ENCODE results near the gene SFT2D3.

The SFT2D3 gene

GRCh38 chr2:127701193-127701650 lies at the start of gene SFT2D3:
TSS of gene SFT2D3 (plus strand) at chr2:127701497. CDS start at chr2:127701529, 32 bp downstream.
- peak; percentile 92 for DNase-seq

GRCh38 chr2:127651971-127652550 lies 49.2 kb upstream of the SFT2D3 start:
- no peak for DNase-seq

DNA sequence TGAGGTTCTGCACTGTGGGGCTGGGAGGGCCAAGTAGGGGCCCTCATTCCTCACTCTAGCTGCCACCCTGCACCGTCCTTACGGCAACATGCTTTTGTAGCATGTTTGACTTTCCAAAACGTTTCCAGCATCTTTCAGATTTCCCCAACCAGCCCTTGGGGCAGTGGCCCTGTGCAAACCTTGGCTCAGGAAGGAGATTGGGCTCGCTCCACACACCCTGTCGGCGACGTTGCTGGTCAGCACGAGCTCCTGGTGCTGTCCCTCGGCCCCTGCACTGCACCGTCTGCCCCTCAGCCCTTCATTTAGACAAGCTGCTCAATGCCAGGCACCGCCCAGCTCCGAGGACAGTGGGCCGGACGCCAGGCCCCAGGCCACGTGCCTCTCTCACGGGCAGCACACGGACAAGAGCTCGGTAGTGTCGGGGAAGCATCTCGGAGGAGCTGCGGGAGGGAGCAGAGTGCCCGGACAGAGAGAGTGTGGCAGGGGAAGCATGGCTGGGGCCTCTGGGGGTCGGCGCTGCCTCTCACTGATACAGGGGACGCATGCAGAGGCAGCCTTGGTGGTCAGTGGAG lies 48.4 kb upstream of the SFT2D3 start:
- DNase-seq: no peak

DNA sequence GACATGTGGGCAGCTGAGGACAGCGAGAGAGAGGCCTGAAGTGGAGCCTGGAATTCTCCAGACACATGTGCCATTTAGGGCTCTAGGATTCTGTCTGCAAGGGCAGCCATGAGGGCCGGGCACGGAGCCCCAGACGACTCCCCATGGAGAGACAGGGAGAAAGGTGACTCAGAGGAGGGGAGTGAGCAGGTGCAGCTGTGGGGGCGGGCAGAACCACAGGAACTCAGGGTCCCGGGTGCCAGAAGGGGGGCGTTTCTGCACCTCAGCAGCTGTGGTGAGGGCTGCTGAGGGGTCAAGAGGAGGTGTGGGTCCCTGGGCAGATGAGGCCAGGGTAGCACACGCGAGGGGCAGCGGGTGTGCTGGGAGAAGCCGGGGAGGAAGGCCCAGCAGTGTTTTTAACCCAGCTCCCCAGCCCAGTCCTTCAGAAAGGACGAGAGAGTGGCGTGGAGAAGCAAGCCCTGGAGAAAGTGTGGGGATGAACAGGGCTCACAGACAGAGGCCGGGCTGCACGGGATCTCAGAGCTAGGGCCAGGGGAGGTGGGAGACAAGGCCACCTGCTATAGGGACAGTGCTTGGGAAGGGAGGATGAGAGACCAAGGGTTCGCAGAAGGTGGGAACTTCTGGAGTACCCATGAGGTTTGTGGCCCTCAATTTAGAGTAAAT lies 47.7 kb upstream of the SFT2D3 start:
- DNase-seq: no peak

DNA sequence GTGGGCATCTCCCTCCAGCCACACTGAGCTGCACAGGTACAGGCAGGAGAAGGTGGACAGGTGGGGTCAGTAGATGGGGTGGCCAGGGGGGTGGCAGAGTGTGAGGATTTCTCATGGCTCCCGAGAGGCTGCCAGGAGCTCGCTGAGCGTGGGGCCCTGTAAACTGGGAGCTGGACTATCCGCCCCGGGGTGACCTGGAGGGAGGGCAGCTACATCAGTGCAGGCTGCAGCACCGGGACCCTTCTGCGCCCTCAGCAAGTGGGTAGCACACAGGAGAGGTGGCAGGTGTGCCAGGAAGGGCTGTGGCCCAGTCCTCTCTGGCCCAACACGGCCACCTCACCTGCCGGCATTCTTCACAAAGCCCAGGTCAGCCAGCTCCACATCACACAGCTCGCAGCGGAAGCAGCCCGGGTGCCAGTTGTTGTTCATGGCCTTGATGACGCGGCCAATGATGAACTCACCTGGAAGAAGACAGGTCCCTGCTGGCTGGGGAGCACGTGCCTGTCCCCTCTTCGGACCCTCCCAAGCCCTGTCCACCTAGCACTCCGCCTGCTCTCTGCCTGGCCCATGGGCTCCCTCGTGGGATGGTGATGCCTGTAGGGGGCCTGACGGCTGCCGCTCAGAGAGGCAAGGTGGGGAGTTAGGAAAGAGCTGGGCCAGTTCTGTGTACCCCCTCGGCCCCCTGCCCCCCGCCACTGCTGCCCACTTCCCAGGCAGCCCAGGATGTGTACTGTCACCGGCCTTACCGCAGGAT lies 47.0 kb upstream of the SFT2D3 start:
- DNase-seq: no peak

DNA sequence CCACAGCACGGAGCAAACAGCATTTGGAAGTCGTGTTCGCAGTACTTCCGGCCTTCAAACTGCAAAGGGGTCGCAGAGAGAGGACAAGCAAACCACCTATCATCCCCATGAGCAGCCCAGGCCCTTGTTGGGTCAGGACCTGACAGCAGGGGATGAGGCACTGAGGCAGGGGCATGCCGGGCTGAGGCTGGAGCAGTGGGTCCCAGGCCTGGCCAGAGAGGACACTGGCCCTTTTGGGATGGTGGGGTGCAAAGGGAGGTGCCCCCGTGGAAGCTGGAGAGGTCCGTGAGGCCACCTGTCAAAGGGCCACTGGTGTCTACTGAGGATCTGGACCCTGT lies 46.5 kb upstream of the SFT2D3 start:
- no peak for DNase-seq

DNA sequence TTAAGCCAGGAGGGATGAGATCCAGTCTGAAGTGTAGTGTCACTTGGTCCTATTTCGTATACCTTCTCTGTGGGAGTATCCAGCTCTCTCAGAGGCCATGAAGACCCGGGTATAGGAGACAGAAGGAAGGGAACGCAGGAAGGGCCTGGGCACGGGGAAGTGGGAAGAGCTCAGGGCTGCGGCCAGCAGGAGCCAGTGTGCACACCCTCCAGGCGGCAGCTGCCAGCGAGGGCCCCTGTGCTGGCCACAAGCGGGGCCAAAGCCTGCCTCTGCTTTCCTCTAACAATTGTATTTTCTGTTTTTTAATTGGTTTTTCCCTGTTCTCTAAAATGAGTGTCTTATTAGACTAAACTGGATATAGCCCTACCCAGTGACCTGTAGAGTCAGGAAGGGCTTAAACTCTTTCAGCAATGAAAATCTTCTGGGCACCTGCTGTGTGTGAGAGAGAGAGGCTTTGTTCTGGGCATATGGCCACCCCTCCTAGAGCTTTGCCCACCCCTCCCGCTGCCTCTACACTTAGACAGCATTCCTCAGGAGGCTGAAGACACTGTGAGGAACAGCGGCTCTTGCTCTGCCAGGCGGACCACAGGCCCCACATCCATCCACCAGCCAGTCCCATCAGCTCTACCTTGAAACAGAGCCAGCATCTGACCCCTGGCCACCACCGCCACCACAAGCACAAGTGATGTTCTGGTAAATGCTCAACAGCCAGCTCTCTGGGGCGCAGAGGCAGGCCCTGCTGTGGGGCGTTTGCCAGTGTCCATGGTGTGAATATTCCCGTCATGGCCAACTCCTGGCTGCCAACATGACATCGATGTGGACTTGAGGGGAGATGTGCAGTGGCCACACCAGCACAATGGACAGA lies 45.9 kb upstream of the SFT2D3 start:
- no peak for DNase-seq

DNA sequence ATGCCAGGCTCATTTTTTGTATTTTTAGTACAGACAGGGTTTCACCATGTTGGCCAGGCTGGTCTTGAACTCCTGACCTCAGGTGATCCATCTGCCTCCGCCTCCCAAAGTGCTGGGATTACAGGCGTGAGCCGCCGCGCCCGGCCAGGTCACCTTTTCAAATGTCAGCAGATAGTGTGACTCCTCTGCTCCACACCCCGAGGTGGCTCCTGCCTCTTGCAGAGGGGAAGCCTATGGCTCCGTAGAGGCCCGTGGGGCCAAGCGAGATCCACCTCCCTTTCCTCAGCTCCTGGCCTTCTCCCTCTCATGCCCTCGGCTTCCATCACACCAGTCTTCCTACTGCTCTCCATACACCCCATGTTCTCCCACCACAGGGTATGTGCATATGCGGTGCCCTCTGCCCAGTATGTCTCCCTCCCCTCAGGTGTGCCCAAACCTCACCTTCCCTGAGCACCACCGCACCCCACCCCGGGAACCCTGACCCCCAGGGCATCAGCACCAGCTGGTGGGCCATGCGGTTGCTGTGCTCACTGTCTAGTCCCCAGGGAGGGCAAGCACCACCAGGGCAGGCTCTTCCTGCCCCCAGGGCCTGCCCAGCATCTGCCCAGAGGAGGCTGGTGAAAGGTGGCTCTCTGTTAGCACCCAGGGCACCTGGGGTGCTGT lies 44.6 kb upstream of the SFT2D3 start:
- DNase-seq: no peak

DNA sequence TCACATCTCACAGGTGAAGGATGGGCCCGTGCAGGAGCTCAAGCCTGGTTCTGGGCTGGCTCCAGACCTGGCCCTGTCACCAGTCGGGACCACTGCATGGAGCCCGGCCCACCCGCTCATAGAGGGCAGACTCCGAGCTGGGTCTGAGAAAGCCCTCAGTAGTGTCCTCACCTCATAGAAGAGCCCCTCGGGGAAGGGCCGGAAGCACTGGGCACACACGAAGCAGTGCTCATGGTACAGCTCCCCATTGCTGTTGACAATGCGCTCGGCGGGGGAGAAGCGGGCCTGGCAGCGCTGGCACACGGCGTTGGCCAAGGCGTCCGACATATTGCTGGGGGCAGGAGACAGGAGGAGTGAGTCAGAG lies 44.1 kb upstream of the SFT2D3 start:
- DNase-seq: no peak

DNA sequence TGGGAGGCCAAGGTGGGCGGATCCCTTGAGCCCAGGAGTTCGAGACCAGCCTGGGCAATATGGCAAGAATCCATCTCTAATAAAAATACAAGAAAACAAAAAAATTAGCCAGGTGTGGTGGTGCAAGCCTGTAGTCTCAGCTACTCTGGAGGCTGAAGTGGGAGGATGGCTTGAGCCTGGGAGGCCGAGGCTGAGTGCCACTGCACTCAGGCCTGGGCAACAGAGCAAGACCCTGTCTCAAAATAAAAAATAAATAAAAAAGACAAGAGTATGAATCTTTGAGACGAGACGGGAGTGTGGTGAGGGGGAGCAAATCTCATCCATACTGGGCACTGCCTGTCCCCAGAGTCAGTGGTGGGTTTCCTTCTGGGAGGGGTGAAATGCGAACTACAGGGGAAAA lies 43.2 kb upstream of the SFT2D3 start:
- no peak for DNase-seq

DNA sequence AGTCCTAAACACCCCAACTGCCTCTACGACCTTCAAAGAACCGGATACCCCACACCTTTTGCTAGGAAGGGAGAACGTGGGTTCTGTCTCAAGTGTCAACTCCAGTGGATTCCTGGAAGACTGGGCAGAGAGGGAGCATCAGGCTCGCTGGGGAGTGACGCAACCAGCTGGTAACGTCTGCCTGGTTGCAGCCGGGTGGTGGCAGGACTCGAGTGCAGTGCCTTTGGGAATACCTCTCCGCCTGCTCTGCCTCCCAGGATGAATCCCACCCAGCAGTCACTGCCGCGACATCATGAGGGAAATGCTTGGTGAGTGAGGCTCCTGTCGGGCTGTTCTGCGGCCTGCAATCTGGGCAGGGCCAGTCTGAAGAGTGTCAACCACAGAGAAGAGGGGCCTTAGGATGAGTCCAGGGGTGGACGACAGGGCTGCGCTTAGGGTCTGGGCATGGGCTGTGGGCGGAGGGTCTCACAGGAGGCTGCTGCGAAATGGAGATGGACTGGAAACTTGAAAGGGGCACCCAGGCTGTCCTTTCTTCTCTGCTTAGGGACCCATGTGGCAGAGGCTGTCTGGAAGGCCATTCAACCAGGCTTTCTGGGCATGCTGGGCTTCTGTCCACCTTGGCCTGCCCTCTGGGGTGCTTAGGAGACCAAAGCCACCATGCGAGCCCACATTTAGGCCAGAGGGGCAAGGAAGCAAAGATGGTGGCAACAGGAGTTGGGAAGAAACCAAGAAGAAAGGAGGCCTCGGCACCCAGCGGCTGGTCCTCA lies 42.5 kb upstream of the SFT2D3 start:
- DNase-seq: no peak

DNA sequence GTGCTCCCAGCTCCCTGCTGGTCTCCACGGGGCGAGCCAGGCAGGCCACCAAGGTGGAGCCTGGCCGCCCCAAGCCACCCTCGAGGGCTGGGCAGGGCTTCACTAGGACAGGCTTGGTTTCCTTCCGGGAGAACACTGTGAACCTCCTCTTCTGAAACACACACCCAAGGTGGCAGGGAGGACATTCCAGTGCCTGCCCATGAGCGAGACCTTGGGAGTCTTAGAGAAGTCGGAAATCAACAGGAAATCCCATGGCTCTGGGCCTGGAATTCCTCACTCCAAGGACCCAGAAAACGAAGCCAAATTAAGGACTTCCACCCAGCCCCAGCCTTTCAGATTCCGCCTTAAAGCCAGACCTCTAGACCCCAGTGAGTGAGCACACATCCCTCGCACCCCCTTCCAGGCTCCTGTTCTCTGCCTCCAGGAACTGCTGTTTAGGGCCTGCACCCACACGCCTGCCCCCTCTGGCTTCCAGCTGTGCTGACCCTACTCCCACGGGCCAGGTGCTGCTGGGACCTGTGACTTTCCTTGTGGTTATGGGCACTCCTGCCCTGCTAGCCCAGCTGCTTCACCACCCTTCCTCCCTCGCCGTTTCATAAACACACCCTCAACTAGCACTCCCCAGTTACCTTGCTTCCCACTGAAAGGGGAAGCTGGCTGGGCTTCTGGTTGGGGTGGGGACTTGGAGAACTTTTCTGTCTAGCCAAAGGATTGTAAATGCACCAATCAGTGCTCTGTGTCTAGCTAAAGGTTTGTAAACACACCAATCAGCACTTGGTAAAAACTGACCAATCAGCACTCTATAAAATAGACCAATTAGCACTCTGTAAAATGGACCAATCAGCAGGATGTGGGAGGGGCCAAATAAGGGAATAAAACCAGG lies 41.6 kb upstream of the SFT2D3 start:
- DNase-seq: no peak

DNA sequence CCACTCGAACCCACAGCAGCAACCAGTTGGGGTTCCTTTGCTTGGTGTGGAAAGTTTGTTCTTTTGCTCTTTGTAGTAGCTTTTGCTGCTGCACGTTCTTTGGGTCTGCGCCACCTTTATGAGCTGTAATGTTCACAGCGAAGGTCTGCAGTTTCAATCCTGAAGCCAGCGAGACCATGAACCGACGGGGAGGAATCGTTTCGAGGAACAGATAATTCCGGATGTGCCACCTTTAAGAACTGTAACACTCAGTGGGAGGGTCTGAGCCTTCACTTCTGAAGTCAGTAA lies 41.1 kb upstream of the SFT2D3 start:
- no peak for DNase-seq

DNA sequence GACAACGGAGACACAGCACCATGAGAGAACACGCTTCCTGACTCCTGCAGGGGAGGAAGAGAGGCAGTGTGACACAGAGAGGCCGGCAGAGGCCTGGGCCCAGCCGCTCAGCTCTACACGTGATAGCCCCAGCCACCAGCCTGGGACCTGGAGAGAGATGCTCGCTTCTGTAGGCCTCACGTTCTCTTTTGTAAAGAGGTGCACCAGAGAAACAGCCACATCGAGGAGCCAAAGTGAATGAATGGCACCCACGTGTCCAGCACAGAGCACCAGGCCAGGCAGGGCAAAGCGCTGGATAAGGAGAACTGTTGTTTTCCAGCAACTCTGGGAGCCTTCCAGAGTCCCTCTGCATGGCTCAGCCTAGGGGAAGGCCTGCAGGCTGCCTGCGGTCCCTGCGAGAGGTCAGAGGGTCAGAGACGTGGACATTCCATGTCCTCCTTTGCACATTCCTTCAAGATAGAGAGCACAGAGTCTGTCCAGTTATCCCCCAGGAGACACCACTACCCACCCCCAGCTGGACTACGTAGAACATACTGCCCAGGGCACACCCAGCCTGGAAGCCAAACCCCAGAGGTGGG lies 40.1 kb upstream of the SFT2D3 start:
- DNase-seq: no peak

DNA sequence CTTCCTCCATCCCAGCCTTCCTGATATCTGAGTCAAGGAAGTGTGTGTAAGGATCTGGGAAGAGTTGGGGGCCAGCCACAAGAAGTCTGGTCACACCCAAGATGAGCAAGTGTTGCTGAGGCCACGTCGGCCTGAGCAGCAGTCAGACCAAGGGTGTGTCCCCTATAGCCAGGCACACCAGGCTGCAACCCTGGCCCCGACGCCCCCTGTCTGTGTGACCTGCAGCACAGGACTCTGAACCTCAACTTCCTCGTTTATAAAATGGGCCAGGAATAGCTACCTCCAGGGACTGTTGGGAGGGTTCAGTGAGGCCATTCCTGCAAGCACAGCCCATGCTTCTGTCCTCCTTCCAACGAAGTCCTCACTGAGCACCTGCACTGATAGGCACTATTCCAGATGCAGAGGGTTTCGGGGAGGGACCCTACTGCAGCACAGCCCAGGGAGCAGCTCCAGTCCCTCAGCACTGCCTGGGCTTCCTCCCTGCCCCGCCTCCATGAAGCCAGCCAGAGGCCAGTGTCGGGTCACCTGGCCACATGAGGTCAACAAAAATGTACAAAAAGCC lies 39.3 kb upstream of the SFT2D3 start:
- no peak for DNase-seq

GRCh38 chr2:127662937-127663565 lies 38.2 kb upstream of the SFT2D3 start:
- DNase-seq: no peak

DNA sequence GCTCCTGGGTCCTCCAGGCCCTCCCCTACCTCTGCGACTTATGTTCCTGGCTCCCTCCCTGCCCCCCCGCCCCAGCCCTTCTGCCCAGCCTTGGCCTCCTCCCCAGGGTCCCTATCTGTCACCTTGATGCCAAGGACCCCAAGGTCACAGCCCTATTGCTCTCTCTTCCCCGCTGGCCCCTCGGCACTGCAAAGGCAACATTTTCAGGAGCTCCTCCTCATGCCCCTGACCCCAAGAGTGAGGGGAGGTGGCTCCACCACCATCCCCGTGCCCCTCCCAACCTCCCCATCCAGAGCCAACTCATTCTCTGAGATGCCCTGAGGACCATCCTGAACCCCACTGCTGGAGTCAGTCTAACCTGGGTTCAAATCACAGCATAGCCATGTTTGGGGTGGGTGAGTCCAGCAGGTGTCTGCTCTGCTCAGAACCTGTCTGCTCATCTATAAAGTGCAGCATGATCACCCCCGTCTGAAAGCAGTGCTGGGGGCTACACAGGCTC lies 37.7 kb upstream of the SFT2D3 start:
- no peak for DNase-seq

- no peak for DNase-seq
Observed at GRCh38 chr2:127664065-127664894, 37.0 kb upstream of the SFT2D3 start.

GRCh38 chr2:127664895-127665225 lies 36.4 kb upstream of the SFT2D3 start:
- DNase-seq: no peak

All from NCI-H526 treated with DMSO at 0.1 percent for 48 hours (cell line).